Mesenchymal stem cell (in vitro differentiated cells and primary cell): Measurements from ENCODE around the gene POLR2L.

ENCODE experiments used
- DNase-seq: peaks from one replicate; pipeline ENCODE4 v3.0.0-alpha.2; 2013
- H2AFZ ChIP-seq: one replicate; pipeline ENCODE4 v1.6.1; 2013; ENCODE audit warnings: low read depth, mild to moderate bottlenecking, control low read depth, inconsistent platforms, low read length, moderate library complexity
- H2AK5ac ChIP-seq: 2 replicates; pipeline ENCODE4 v1.6.1; 2013; ENCODE audit warnings: low read length, moderate library complexity, mild to moderate bottlenecking, inconsistent platforms; ENCODE audit not compliant: severe bottlenecking
- H2BK120ac ChIP-seq: one replicate; pipeline ENCODE4 v1.6.1; 2013; ENCODE audit warnings: low read depth, mild to moderate bottlenecking, inconsistent platforms, low read length, moderate library complexity
- H2BK12ac ChIP-seq, 2 experiments: one replicate each; pipeline ENCODE4 v1.6.1; 2013; ENCODE audit warnings: inconsistent platforms in 2 of 2, low read length in 2 of 2, mild to moderate bottlenecking in 2 of 2, moderate library complexity in 2 of 2, control low read depth in 1 of 2
- H2BK15ac ChIP-seq: one replicate; pipeline ENCODE4 v1.6.1; 2013; ENCODE audit warnings: mild to moderate bottlenecking, low read depth, inconsistent platforms; ENCODE audit not compliant: poor library complexity, severe bottlenecking
- H2BK5ac ChIP-seq: 2 replicates; pipeline ENCODE4 v1.6.1; 2013; ENCODE audit warnings: low read depth, mild to moderate bottlenecking, low read length, control low read depth, inconsistent platforms; ENCODE audit not compliant: poor library complexity, severe bottlenecking
- H3K14ac ChIP-seq, 2 experiments: one replicate each; pipeline ENCODE4 v1.6.1; 2013; ENCODE audit warnings: inconsistent platforms in 2 of 2, low read length in 2 of 2, control low read depth in 1 of 2, mild to moderate bottlenecking in 1 of 2, moderate library complexity in 1 of 2
- H3K18ac ChIP-seq, 2 experiments: one replicate each; pipeline ENCODE4 v1.6.1; 2013; ENCODE audit warnings: inconsistent platforms in 2 of 2, low read length in 2 of 2, control low read depth in 1 of 2, low read depth in 1 of 2, mild to moderate bottlenecking in 1 of 2
- H3K23ac ChIP-seq, 2 experiments: one replicate each; pipeline ENCODE4 v1.6.1; 2013; ENCODE audit warnings: inconsistent platforms in 2 of 2, low read length in 2 of 2, mild to moderate bottlenecking in 2 of 2, moderate library complexity in 2 of 2, control low read depth in 1 of 2
- H3K27ac ChIP-seq: 2 replicates; pipeline ENCODE4 v1.5.1; 2013; ENCODE audit warnings: mild to moderate bottlenecking, moderate library complexity, low read length, control low read depth, inconsistent platforms; ENCODE audit not compliant: poor library complexity, severe bottlenecking
- H3K27me3 ChIP-seq, 2 experiments: 2 replicates each; pipeline versions ENCODE4 v1.6.1 to v1.7.0; 2013; ENCODE audit warnings: low read length in 2 of 2, mild to moderate bottlenecking in 2 of 2, moderate library complexity in 2 of 2, control low read depth in 1 of 2, inconsistent platforms in 1 of 2; ENCODE audit not compliant: control insufficient read depth in 1 of 2, insufficient read depth in 1 of 2
- H3K36me3 ChIP-seq, 2 experiments: 2 replicates each; pipeline versions ENCODE4 v1.6.1 to v1.7.0; 2013; ENCODE audit warnings: low read length in 2 of 2, control low read depth in 1 of 2, inconsistent platforms in 1 of 2, low read depth in 1 of 2, mild to moderate bottlenecking in 1 of 2; ENCODE audit not compliant: insufficient read depth in 2 of 2, control insufficient read depth in 1 of 2
- H3K4ac ChIP-seq, 2 experiments: one replicate each; pipeline ENCODE4 v1.6.1; 2013; ENCODE audit warnings: inconsistent platforms in 2 of 2, low read length in 2 of 2, mild to moderate bottlenecking in 2 of 2, moderate library complexity in 2 of 2, control low read depth in 1 of 2, low read depth in 1 of 2
- H3K4me1 ChIP-seq: 2 replicates; pipeline ENCODE4 v1.6.1; 2013; ENCODE audit warnings: low read depth, low read length, control low read depth; ENCODE audit not compliant: control insufficient read depth, insufficient read depth
- H3K4me2 ChIP-seq: 2 replicates; pipeline ENCODE4 v1.6.1; 2013; ENCODE audit warnings: low read length, mild to moderate bottlenecking, inconsistent platforms; ENCODE audit not compliant: poor library complexity, severe bottlenecking
- H3K4me3 ChIP-seq, 2 experiments: 2 replicates each; pipeline versions ENCODE4 v1.5.1 to v1.7.0; 2013; ENCODE audit warnings: low read length in 2 of 2, mild to moderate bottlenecking in 2 of 2, control low read depth in 1 of 2, low read depth in 1 of 2; ENCODE audit not compliant: insufficient read depth in 1 of 2
- H3K79me1 ChIP-seq: replicated peaks from 2 replicates; pipeline ENCODE4 v1.6.1; 2013; ENCODE audit warnings: mild to moderate bottlenecking, control low read depth, low read length, inconsistent platforms; ENCODE audit not compliant: poor library complexity, severe bottlenecking
- H3K9ac ChIP-seq: 2 replicates; pipeline ENCODE4 v1.7.0; 2013; ENCODE audit warnings: mild to moderate bottlenecking, low read length, moderate library complexity
- H3K9me3 ChIP-seq: 2 replicates; pipeline ENCODE4 v1.7.0; 2013; ENCODE audit warnings: mild to moderate bottlenecking, low read length; ENCODE audit not compliant: control insufficient read depth
- H4K8ac ChIP-seq: one replicate; pipeline ENCODE4 v1.6.1; 2013; ENCODE audit warnings: inconsistent platforms, mild to moderate bottlenecking, low read length, moderate library complexity
- H4K91ac ChIP-seq: one replicate; pipeline ENCODE4 v1.6.1; 2013; ENCODE audit warnings: mild to moderate bottlenecking, low read length, inconsistent platforms
- WGBS: methylation state at CpG from one replicate; pipeline ENCODE4 v1.1.7; 2013; ENCODE audit warnings: mixed read lengths; 5-methylcytosine and 5-hydroxymethylcytosine counted together

POLR2L gene

DNA sequence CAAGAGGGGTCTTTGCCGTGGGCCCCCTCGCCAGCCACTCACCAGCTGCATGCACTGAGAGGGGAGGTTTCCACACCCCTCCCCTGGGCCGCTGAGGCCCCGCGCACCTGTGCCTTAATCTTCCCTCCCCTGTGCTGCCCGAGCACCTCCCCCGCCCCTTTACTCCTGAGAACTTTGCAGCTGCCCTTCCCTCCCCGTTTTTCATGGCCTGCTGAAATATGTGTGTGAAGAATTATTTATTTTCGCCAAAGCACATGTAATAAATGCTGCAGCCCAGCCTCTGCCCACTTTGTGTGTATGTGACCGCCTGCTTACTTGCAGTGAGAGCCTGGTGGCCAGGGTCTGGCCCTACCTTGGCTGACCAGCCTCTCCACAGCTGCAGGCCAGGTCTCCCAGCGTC is 17.4 kb downstream of the POLR2L start:
- H3K27ac ChIP-seq, result no peak overlapping the region
- peaks cover 0 to 17% of the 10 kb centered on the region in 2 experiments for H3K27me3 ChIP-seq
- no peak for DNase-seq
- H3K9ac ChIP-seq, result no peak overlapping the region
- H3K4me3 ChIP-seq, result no peak overlapping the region
- no peaks in the 10 kb centered on the region for H3K9me3 ChIP-seq
- no peak overlapping the region for H2BK120ac ChIP-seq
- no peak overlapping the region for H2BK12ac ChIP-seq
- H3K4me1 ChIP-seq, result peaks cover 67% of the 10 kb centered on the region
- peaks cover 20% of the 10 kb centered on the region for H3K79me1 ChIP-seq
- H2BK5ac ChIP-seq, result no peak overlapping the region
- no peak overlapping the region for H2AFZ ChIP-seq
- H2AK5ac ChIP-seq, result no peak overlapping the region
- H3K18ac ChIP-seq, result no peak overlapping the region
- WGBS, result 88% methylated on average over 11 of the region's 11 CpGs
- no peak overlapping the region for H3K14ac ChIP-seq
- no peak overlapping the region for H3K23ac ChIP-seq
- no peak overlapping the region for H2BK15ac ChIP-seq
- no peak overlapping the region for H3K4me2 ChIP-seq
- peaks cover 25 to 48% of the 10 kb centered on the region in 2 experiments for H3K36me3 ChIP-seq
- H3K4ac ChIP-seq, result no peak overlapping the region
- H4K91ac ChIP-seq, result no peak overlapping the region
- no peak overlapping the region for H4K8ac ChIP-seq

- H3K9ac ChIP-seq, result no peak overlapping the region
- no peak overlapping the region for H3K4me3 ChIP-seq
- no peak overlapping the region for H3K4me2 ChIP-seq
- H3K14ac ChIP-seq, result no peak overlapping the region
- WGBS, result 97% methylated on average over 56 of the region's 59 CpGs
- peaks cover 62% of the 10 kb centered on the region for H3K4me1 ChIP-seq
- H3K18ac ChIP-seq, result no peak overlapping the region
- H2BK15ac ChIP-seq, result no peak overlapping the region
- H3K4ac ChIP-seq, result no peak overlapping the region
- H2AFZ ChIP-seq, result no peak overlapping the region
- no peak overlapping the region for H4K8ac ChIP-seq
- H3K79me1 ChIP-seq, result peaks cover 20% of the 10 kb centered on the region
- H3K9me3 ChIP-seq, result no peaks in the 10 kb centered on the region
- H2BK12ac ChIP-seq, result no peak overlapping the region
- peaks cover 25 to 48% of the 10 kb centered on the region in 2 experiments for H3K36me3 ChIP-seq
- peak overlapping the region; percentile 60 for H4K91ac ChIP-seq
- H2BK120ac ChIP-seq, result no peak overlapping the region
- no peak overlapping the region for H2BK5ac ChIP-seq
- no peak for DNase-seq
- peaks cover 0 to 17% of the 10 kb centered on the region in 2 experiments for H3K27me3 ChIP-seq
- no peak overlapping the region for H3K23ac ChIP-seq
- H3K27ac ChIP-seq, result no peak overlapping the region
- no peak overlapping the region for H2AK5ac ChIP-seq
Measured at GRCh38 chr11:824292-824880, 17.9 kb downstream of the POLR2L start.

GRCh38 chr11:823441-824291 is 18.7 kb downstream of the POLR2L start:
- Histone ChIP-seq H3K4me2 (no peak overlapping the region), H2BK5ac (no peak overlapping the region), H3K4me1 (peaks cover 60% of the 10 kb centered on the region), H3K23ac (no peak overlapping the region), H3K9me3 (no peaks in the 10 kb centered on the region), H2BK15ac (peak overlapping the region; percentile 37), H3K36me3 (peaks cover 25 to 48% of the 10 kb centered on the region in 2 experiments), H3K14ac (no peak overlapping the region), H3K79me1 (peaks cover 20% of the 10 kb centered on the region), H4K91ac (peak overlapping the region; percentile 60), H3K4me3 (no peak overlapping the region), H4K8ac (no peak overlapping the region), H2AK5ac (no peak overlapping the region), H3K9ac (no peak overlapping the region), H3K4ac (no peak overlapping the region), H2AFZ (no peak overlapping the region), H3K27me3 (peaks cover 0 to 14% of the 10 kb centered on the region in 2 experiments), H3K18ac (no peak overlapping the region), H2BK12ac (no peak overlapping the region), H3K27ac (no peak overlapping the region), H2BK120ac (no peak overlapping the region)
- 96% methylated on average over 47 of the region's 53 CpGs for WGBS
- no peak for DNase-seq
